Stimulated activated CD4-positive, alpha-beta T cell treated with anti-CD3 and anti-CD28 coated beads, Interleukin-4, amount 100 ng/mL, for 4 hours (primary cell): ENCODE measurements around the gene IFT43.
"Not testable (repeated sequence)": the region's sequence is repeated elsewhere in the genome, so short reads cannot be mapped to it uniquely, and the experiment has no call there.

ENCODE experiments used
- DNase-seq, 2 experiments: peaks; one replicate each; pipeline ENCODE4 v3.0.0-alpha.2; 2020

Gene IFT43

DNA sequence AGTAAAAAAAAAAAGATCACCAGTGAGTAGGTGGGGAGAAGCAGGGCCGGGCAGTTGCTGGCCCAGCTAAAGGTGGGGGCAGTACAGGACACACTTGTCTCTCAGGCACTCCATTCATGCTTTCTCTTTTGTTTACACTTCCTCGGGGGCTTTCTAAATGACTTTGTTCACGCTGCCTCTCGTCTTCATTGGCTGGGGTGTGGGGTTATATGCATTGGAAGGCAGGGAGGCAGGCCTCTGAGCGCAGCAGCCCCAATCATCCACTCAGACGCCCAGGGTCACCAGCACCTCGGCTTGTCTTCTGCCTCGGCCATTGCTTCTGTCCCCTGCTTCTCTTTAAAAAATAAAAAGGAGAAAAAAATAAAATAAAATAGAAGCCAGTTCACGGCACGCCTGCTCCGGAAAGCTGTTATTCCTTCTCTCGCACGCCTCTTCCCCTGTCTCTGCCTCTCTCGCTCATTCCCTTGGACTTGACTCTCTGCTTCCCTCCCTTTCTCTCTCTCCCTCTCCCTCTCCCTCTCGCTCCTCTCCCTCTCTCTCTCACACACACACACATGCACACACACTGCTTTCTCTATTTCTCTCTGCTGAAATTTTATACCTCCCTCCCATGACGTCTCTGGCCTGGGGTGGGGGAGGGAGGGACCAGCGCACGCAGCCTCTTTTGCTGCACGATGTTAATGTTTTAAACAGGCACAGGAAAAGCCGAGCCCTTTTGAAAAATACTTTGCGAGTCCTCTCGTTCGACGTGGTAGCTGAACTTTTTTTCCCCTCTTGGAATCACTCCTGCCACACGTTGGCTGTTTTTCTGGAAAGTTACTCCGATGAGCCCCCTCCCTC is 3.9 kb upstream of the IFT43 start, which contains the start of gene TGFB3:
TGFB3 (minus strand) TSS at position 570 of the 840 bp plus-strand sequence. CDS start 1,102 bp downstream, outside the sequence.
- peak; percentile 45 to 53 for DNase-seq

GRCh38 chr14:75982266-75983018 is 3.1 kb upstream of the IFT43 start:
- peak; percentile 68 to 70 for DNase-seq

DNA sequence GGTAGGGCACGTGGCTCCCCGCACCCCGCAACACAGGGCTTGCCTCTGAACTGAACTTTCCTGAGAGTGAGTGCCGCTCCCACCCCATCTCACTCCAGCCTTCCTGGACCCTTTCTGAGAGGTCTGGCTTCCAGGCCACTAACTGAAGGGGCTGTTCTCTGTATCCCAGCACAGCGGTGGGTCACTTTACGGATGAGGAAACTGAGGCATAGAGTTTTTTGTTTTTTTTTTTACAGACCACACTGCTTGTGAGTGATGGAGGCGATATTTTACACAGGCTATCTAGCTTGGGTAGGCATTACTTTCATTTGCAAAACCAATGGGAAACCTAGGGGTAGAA is 2.6 kb upstream of the IFT43 start:
- no peak for DNase-seq

DNA sequence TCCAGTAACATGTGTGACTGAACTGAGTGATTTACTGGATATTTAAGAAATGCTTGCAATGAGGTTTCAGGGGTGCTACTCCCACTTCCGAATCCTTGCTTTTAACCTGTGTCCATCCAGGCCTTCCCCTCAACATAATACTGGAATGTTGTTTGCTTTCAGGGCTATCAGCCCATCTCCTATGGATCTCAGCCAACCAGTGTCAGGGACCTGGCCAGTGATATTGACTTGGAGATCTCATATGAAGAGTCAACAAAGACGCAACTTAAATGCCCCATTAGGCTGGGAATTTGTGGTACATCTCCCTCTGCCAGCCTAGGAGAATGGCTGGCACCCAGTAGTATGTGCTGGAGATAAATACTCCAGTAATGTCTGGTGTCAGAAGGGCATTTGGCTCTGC is 889 bp upstream of the IFT43 start:
- DNase-seq = no peak

GRCh38 chr14:75986439-75986765 is 839 bp downstream of the IFT43 start:
- no peak for DNase-seq

DNA sequence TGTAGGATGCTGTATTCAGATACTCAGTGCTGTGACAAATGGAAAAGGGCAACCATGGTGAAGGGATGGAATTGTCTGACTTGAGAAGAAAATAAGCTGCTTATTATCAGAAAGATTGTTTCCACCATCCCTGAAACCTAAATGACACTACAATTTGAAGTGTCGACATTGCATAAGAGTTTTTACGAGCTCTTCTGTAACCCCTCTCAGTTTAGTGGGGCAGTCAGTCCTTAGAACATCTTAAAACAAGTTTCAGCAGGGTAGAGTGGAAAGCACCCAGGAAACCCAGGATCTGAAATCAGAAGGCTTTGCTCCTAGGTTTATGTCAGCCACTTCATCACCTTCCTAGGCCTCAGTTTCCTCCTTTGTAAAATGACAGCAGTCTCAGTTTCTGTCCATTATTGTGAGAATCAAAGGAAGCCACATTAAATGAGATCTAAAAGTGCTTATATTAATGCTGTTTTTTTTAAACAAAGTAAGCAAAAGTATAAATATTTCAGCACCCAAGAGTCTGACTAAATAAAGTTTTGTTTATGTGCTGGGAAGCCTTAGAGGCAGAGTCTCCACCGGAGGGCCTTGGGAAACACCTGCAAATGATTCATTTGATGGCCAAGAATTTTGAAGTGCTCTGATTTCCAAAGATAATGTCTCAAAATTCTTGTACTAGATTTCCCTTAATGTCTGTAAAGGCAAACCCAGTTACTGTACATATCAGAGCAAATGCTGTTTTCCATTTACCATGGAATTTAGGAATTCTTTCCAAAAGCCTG is 1.8 kb downstream of the IFT43 start:
- no peak for DNase-seq

DNA sequence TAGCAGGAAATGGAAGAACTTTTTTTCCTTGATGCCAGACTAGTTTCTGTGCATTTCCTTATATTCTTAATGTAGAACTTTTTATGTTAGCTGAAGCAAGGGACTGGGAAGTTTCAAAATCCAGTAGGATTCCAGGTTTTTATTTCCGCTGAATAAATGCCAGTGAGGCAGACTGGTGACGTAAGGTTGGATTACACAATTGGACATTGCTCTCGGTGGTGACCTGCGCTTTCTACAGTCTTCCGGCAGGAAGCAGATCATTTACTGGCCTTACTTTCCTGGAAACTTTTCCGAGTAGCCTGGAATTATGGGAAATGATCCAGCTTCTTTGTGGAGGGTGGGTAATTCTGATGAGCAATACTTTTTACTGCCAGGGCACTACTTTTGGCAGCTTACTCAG is 3.6 kb downstream of the IFT43 start:
- DNase-seq = no peak

- DNase-seq = no peak
Observed at GRCh38 chr14:75990297-75990696, 4.7 kb downstream of the IFT43 start.

DNA sequence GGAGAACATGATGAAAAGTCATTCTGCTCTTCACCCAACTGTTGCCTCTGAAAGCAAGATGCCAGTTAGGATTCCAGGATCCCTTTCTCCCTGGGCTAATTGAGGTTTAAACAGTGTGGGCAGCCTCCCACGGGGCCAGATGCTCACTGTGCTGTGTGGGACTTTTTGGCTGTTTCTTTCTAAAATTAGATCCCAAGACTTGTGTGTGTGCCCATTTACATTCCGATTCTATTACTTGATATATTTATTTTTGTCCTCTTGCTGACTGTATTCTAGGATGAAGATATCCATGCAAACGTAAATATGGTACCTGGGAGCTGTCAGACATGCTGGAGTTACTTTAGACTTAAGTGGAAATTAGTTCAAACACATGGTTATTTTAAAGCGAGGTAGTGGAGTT is 6.2 kb downstream of the IFT43 start:
- no peak for DNase-seq

DNA sequence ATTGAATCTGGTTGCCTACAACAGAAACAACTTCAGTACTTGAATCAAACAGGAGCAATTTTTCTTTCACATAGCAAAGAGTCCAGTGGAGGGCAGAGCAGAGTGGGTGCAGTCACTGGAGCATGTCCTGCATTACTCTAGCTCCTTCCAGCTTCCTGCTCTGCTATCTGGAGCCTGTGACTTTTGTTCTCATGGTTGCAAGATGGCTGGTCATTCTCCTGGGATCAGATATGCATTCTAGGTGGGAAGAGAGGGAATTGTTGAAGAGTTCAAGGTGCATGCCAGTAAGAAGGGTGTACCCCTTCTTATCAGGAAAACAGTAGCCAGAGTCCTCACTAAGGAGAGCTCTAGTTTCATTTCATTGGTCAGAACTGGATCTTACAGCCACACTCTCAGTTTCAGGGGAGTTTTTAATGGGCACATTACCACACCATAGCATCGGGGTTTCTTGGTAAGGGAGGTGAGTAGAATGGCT is 8.0 kb downstream of the IFT43 start:
- no peak for DNase-seq

GRCh38 chr14:75995372-75996041 is 9.9 kb downstream of the IFT43 start:
- DNase-seq = no peak

DNA sequence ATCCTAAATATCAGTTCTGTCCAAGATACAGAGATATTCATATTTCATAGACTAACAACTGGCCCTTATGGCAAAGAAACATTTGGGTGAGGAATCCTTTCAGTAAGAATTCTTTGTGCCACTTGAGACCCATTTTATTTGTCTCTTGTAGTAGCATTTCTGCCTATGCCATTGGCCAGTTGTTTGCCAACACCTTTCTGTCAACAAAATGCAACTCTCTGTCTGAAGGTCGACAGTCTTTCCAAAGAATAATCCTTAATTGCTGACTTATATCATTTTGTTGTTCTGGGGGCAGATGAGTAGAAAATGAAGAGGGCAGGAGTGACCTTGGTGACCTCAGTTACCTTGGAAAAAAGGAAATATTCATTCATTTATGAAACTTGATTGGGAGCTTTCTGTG is 10.9 kb downstream of the IFT43 start:
- DNase-seq = no peak

- no peak for DNase-seq
Observed at GRCh38 chr14:75999511-76000190, 14.1 kb downstream of the IFT43 start.

- no peak for DNase-seq
Observed at GRCh38 chr14:76002383-76002782, 16.8 kb downstream of the IFT43 start.

DNA sequence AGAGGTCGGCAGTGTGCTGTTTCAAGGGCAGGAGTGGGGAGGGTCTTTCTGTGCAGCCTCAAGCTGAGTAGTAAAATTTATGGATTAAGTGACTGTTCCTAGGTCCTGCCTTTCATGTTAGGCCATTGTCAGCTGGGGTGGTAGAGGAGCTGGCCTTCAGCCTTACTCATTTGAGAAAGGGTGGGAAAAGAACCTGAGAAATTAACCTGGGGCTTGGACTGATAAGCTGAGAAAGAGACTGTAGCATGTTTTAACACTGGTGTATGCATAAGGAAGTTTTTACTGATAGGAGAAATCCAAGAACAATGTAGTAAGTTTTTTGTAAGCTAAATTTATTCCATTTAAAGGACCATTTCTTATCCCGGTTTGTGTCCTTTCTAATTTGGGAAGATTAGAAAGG is 20.7 kb downstream of the IFT43 start:
- no peak for DNase-seq

DNA sequence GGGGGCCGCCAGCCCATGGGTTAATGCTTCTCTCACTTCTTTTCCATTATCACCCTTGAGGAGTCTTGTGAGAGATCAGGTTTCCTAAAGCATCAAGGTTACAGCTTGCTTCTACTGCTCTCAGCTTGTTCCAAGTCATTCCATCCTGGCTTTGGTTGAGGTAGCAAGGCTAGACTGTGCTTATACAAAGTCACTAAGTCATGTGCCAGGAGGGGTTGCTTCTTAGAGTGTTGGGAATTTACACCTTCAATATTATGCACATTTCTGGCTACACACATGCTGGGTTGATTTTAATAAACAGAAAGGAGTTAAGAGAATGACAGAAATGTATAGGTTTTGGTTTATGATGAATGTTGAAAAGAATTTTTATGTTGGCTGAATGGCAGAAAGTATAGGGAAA is 21.8 kb downstream of the IFT43 start:
- DNase-seq = no peak

- DNase-seq = no peak
Observed at GRCh38 chr14:76007852-76008251, 22.3 kb downstream of the IFT43 start.

DNA sequence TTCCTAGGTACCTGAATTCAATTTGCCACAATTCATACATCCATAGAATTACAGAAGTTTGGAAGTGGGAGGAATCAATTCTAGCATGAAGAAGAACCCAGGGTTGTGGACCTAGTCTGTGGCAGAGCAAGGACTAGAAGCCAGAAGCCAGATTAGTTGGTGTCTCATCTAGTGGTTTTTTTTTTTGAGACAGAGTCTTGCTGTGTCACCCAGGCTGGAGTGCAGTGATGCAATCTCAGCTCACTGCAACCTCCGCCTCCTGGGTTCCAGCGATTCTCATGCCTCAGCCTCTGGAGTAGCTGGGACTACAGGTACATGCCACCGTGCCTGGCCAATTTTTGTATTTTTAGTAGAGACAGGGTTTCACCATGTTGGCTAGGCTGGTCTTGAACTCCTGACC is 24.1 kb downstream of the IFT43 start:
- DNase-seq = not testable (repeated sequence)

DNA sequence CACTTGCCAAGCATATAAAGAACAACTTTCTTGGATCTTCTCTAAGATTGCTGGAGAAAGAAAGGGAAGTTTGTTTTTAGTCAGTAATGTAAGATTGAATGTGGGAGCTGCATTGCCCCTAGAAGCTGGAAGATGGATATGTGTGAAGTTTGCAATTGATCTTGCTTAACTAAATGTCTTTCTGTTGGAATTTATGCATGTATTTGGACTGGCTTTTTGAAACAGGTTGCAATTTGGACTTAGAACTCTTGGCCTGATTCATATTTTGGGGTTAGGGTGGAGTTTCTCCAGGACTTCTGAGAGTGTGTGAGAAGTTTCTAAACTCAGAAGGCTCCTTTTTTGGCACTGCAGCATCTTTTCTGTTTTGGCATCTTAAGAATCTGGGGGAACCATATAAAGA is 26.4 kb downstream of the IFT43 start:
- DNase-seq = no peak

GRCh38 chr14:76012354-76012753 is 26.8 kb downstream of the IFT43 start:
- DNase-seq = no peak

- DNase-seq = no peak
Observed at GRCh38 chr14:76015191-76015590, 29.6 kb downstream of the IFT43 start.

DNA sequence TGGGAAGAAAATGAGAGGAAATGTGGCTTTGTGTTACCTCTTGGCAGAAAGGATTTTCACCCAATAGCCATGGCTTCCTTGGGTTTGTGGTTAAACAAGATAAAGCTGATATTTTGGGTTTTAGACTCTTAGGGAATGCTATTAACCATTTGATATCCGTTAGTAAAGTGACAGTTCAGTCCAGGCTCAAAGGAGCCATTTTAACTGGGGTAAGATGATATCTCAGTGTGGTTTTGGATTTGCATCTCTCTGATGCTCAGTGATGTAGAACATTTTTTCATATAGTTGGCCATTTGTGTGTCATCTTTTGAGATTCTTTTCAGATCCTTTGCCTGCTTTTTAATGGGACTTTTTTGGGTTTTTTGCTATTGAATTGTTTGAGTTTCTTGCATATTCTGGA is 30.1 kb downstream of the IFT43 start:
- no peak for DNase-seq
